IMR-90 (cell line): ENCODE results near the gene ADGRV1. TPM values are rescaled to one million over a fixed set of nuclear protein-coding genes. Genes with fewer than 3 reads are reported as not detected.

Source experiments
- ATAC-seq: fragments of 200-7000 bp; cut with Tn5 transposase; 2 replicates; pipeline ENCODE4 v1.9.1; 2020; ENCODE audit warnings: low read depth, mild to moderate bottlenecking, moderate library complexity
- BruUV-seq: library from RNA; stranded (reverse); fragments of 400-500 nt; replicated peaks from 2 replicates; lab custom pipeline; 2021; lab: Mats Ljungman, UMichigan
- CTCF ChIA-PET: fragments of 300-600 bp; formaldehyde crosslinking; extraction: SDS; loops from one replicate; lab custom pipeline; 2021; ENCODE audit warnings: antibody characterized with exemption; lab: Yijun Ruan, JAX
- POLR2A ChIA-PET: fragments of 300-600 bp; sonication (Branson Sonifier 250); formaldehyde crosslinking; loops from one replicate; lab custom pipeline; 2022; ENCODE audit warnings: antibody characterized with exemption; ENCODE audit not compliant: unreplicated experiment; lab: Charles Lee
- DNase-seq: peaks from one replicate; pipeline ENCODE4 v3.0.0; 2013
- H2AFZ ChIP-seq: replicated peaks from 2 replicates; pipeline ENCODE3; 2013; ENCODE audit warnings: low read length, mild to moderate bottlenecking; ENCODE audit not compliant: poor library complexity
- H2AK5ac ChIP-seq: 2 replicates; pipeline ENCODE4 v1.6.1; 2013; ENCODE audit warnings: low read depth, low read length, inconsistent platforms
- H2AK9ac ChIP-seq: replicated peaks from 2 replicates; pipeline ENCODE3; 2013; ENCODE audit warnings: mild to moderate bottlenecking, low read depth, low read length, moderate library complexity; ENCODE audit not compliant: poor library complexity
- H2BK120ac ChIP-seq: 2 replicates; pipeline ENCODE4 v1.6.1; 2013; ENCODE audit warnings: low read depth, low read length, inconsistent platforms
- H2BK15ac ChIP-seq: 3 replicates; pipeline ENCODE4 v1.6.1; 2013; ENCODE audit warnings: low read depth, low read length, inconsistent platforms
- H2BK20ac ChIP-seq: 2 replicates; pipeline ENCODE4 v1.6.1; 2013; ENCODE audit warnings: low read depth, mild to moderate bottlenecking, inconsistent platforms, low read length, moderate library complexity
- H2BK5ac ChIP-seq: 2 replicates; pipeline ENCODE4 v1.6.1; 2013; ENCODE audit warnings: mild to moderate bottlenecking, low read depth, low read length, inconsistent platforms; ENCODE audit not compliant: poor library complexity, severe bottlenecking
- H3K14ac ChIP-seq: replicated peaks from 2 replicates; pipeline ENCODE4 v1.6.1; 2013; ENCODE audit warnings: low read depth, low read length, inconsistent platforms
- H3K18ac ChIP-seq: 2 replicates; pipeline ENCODE4 v1.6.1; 2013; ENCODE audit warnings: low read depth, low read length, control low read depth
- H3K23ac ChIP-seq: 2 replicates; pipeline ENCODE4 v1.6.1; 2013; ENCODE audit warnings: low read depth, low read length, inconsistent platforms
- H3K27ac ChIP-seq: 2 replicates; pipeline ENCODE4 v1.5.1; 2013; ENCODE audit warnings: mild to moderate bottlenecking, control low read depth, low read length; ENCODE audit not compliant: insufficient read depth
- H3K27me3 ChIP-seq: 2 replicates; pipeline ENCODE4 v1.6.1; 2013; ENCODE audit warnings: low read length; ENCODE audit not compliant: control insufficient read depth, insufficient read depth
- H3K36me3 ChIP-seq: 2 replicates; pipeline ENCODE4 v1.6.1; 2013; ENCODE audit warnings: low read length, mixed read lengths; ENCODE audit not compliant: control insufficient read depth, insufficient read depth
- H3K4ac ChIP-seq: 2 replicates; pipeline ENCODE4 v1.6.1; 2013; ENCODE audit warnings: low read depth, low read length, inconsistent platforms
- H3K4me1 ChIP-seq: 2 replicates; pipeline ENCODE4 v1.6.1; 2013; ENCODE audit warnings: low read length, mixed read lengths; ENCODE audit not compliant: control insufficient read depth, insufficient read depth
- H3K4me2 ChIP-seq: 2 replicates; pipeline ENCODE4 v1.6.1; 2013; ENCODE audit warnings: low read depth, mild to moderate bottlenecking, control low read depth, low read length, moderate library complexity
- H3K4me3 ChIP-seq: 2 replicates; pipeline ENCODE4 v1.5.1; 2013; ENCODE audit warnings: low read depth, mild to moderate bottlenecking, control low read depth, low read length, moderate library complexity; ENCODE audit not compliant: insufficient read depth
- H3K56ac ChIP-seq: 2 replicates; pipeline ENCODE4 v1.6.1; 2013; ENCODE audit warnings: low read length, inconsistent platforms; ENCODE audit not compliant: insufficient read depth; ENCODE audit errors: extremely low read depth
- H3K79me1 ChIP-seq, 2 experiments: 2 replicates each; pipeline ENCODE4 v1.6.1; 2013; ENCODE audit warnings: low read length in 2 of 2, inconsistent platforms in 1 of 2, low read depth in 1 of 2
- H3K9ac ChIP-seq: 2 replicates; pipeline ENCODE4 v1.6.1; 2013; ENCODE audit warnings: low read depth, low read length, control low read depth
- H3K9me1 ChIP-seq: 2 replicates; pipeline ENCODE4 v1.6.1; 2013; ENCODE audit warnings: low read length, inconsistent platforms; ENCODE audit not compliant: insufficient read depth
- H3K9me3 ChIP-seq: 2 replicates; pipeline ENCODE4 v1.6.1; 2013; ENCODE audit warnings: low read length; ENCODE audit not compliant: control insufficient read depth, insufficient read depth
- H4K20me1 ChIP-seq: 2 replicates; pipeline ENCODE4 v1.6.1; 2013; ENCODE audit warnings: low read length, inconsistent platforms; ENCODE audit not compliant: insufficient read depth
- H4K5ac ChIP-seq: 2 replicates; pipeline ENCODE4 v1.6.1; 2013; ENCODE audit warnings: mild to moderate bottlenecking, low read depth, low read length, control low read depth
- H4K8ac ChIP-seq, 2 experiments: 2 replicates each; pipeline ENCODE4 v1.6.1; 2013; ENCODE audit warnings: low read depth in 2 of 2, low read length in 2 of 2, control low read depth in 1 of 2, inconsistent platforms in 1 of 2
- H4K91ac ChIP-seq: 2 replicates; pipeline ENCODE4 v1.6.1; 2013; ENCODE audit warnings: low read depth, low read length, inconsistent platforms; ENCODE audit not compliant: insufficient read depth
- BHLHE40 ChIP-seq: fragments of 150-350 bp; IDR thresholded peaks from 2 replicates; pipeline ENCODE4 v1.6.1; 2016; ENCODE audit warnings: mild to moderate bottlenecking, low read depth, low read length
- CEBPB ChIP-seq: IDR thresholded peaks from 2 replicates; pipeline ENCODE4 v1.6.1; 2012; ENCODE audit warnings: low read depth, low read length, improper control_type of control experiment
- MAZ ChIP-seq: IDR thresholded peaks from 2 replicates; pipeline ENCODE4 v1.6.1; 2012; ENCODE audit warnings: low read depth, mild to moderate bottlenecking, low read length, improper control_type of control experiment, moderate library complexity, borderline replicate concordance
- MXI1 ChIP-seq: IDR thresholded peaks from 2 replicates; pipeline ENCODE4 v1.6.1; 2012; ENCODE audit warnings: low read depth, mild to moderate bottlenecking, low read length, moderate library complexity, borderline replicate concordance
- RAD21 ChIP-seq: IDR thresholded peaks from 2 replicates; pipeline ENCODE4 v1.6.1; 2012; ENCODE audit warnings: low read length, improper control_type of control experiment
- RFX5 ChIP-seq: IDR thresholded peaks from 2 replicates; pipeline ENCODE4 v1.8.0; 2012; ENCODE audit warnings: low read depth, mild to moderate bottlenecking, low read length, moderate library complexity
- WGBS, 2 experiments: methylation state at CpG; one replicate each; pipeline versions ENCODE4 v1.1.5 to v1.1.7; 2013; ENCODE audit warnings: missing lambda C conversion rate in 2 of 2; ENCODE audit not compliant: insufficient read length in 1 of 2; ENCODE audit errors: extremely low coverage in 2 of 2; 5-methylcytosine and 5-hydroxymethylcytosine counted together
- dilution Hi-C: fragments of 300-500 bp; cut with HindIII; formaldehyde crosslinking; loops from one replicate; pipeline ENCODE4 v1.14.3; 2018; ENCODE audit warnings: low sequenced_read_pairs; ENCODE audit not compliant: unreplicated experiment
- in situ Hi-C: fragments of 300-500 bp; cut with MboI; formaldehyde crosslinking; loops from 3 replicates; pipeline ENCODE4 v1.14.3; 2019; ENCODE audit warnings: low sequenced_read_pairs, inconsistent platforms, mixed read lengths
- intact Hi-C: fragments of 100-400 bp; cut with micrococcal nuclease; formaldehyde crosslinking; loops from 2 replicates; pipeline ENCODE4 v1.10.0; 2022
- polyA plus RNA-seq, 3 experiments: library from polyadenylated mRNA; depleted of rRNA; stranded (reverse); fragments of >200 nt; gene quantifications; 2 replicates each; pipeline ENCODE4 v1.2.3, GENCODE V29; 2012; ENCODE audit warnings: low replicate concordance in 1 of 3
- total RNA-seq: library from RNA; depleted of rRNA; stranded (reverse); fragments of >200 nt; gene quantifications from 2 replicates; pipeline ENCODE4 v1.2.3, GENCODE V29; 2012
- TF ChIP-seq, protein P1 (sequence below): fragments of 150-350 bp; IDR thresholded peaks from 2 replicates; pipeline ENCODE4 v1.6.1; 2016; ENCODE audit warnings: low read depth, mild to moderate bottlenecking, low read length, moderate library complexity, borderline replicate concordance

Gene ADGRV1
- total and polyA plus RNA-seq, 2 of the 4 experiments (the other 2 are of a cell fraction) = under 0.01 TPM; not detected in 1

DNA sequence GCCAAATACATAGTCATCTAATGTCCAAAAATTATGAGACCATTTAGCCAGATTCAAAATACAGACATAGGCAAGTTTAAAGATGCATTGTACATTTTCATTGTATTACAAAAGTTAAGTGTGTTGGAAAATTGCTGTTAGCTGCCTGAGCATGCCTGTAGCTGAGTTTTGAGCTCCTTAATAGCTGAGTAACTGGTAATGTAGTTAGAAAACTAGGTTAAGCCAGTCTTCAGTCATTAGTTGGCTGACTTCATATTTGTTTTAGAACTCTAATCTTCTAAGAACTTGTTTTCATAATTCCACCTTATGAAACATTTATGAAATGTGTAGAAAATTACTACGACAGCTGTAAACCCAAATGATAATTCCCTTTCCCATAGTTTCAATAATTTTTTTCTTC, 531.2 kb downstream of the ADGRV1 start:
- intact Hi-C loops = no loop called here
- ATAC-seq = no peak
- CTCF ChIA-PET = interaction anchor here (2.8 kb wide), 1 partner anchor 295 kb away, joined by 10 read pairs; no protein-coding TSS in a partner anchor

More for the DNA sequence above, 531.2 kb downstream of the ADGRV1 start:
- TF ChIP-seq BHLHE40 (no peak), CEBPB (no peak), RAD21 (no peak), RFX5 (no peak), MXI1 (no peak), MAZ (no peak)
- TF ChIP-seq, protein P1, sequence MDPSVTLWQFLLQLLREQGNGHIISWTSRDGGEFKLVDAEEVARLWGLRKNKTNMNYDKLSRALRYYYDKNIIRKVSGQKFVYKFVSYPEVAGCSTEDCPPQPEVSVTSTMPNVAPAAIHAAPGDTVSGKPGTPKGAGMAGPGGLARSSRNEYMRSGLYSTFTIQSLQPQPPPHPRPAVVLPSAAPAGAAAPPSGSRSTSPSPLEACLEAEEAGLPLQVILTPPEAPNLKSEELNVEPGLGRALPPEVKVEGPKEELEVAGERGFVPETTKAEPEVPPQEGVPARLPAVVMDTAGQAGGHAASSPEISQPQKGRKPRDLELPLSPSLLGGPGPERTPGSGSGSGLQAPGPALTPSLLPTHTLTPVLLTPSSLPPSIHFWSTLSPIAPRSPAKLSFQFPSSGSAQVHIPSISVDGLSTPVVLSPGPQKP = no peak
- Histone ChIP-seq H4K5ac (no peak overlapping the region), H3K9me1 (no peaks in the 10 kb centered on the region), H3K4ac (no peak overlapping the region), H3K4me1 (no peaks in the 10 kb centered on the region), H3K27ac (no peak overlapping the region), H2BK20ac (no peak overlapping the region), H3K36me3 (no peaks in the 10 kb centered on the region), H2AK9ac (no peak overlapping the region), H4K91ac (no peak overlapping the region), H2AFZ (no peak overlapping the region), H3K56ac (no peak overlapping the region), H3K4me2 (no peak overlapping the region), H2BK5ac (no peak overlapping the region), H3K14ac (no peak overlapping the region), H3K4me3 (no peak overlapping the region), H4K20me1 (no peaks in the 10 kb centered on the region), H2BK120ac (no peak overlapping the region), H3K27me3 (no peaks in the 10 kb centered on the region), H3K79me1 (no peaks in the 10 kb centered on the region), H2AK5ac (no peak overlapping the region), H3K9me3 (no peaks in the 10 kb centered on the region), H3K9ac (no peak overlapping the region), H3K23ac (no peak overlapping the region), H4K8ac (no peak overlapping the region), H3K18ac (no peak overlapping the region), H2BK15ac (no peak overlapping the region)
- POLR2A ChIA-PET = no interaction called here
- BruUV-seq = no TSS peak
- no CpG with 5 or more reads among the region's 1 CpG for WGBS, 2 experiments
- dilution Hi-C loops = no loop called here
- DNase-seq = no peak
- in situ Hi-C loops = no loop called here
